Stomach smooth muscle (tissue), 2 donors: ENCODE results near the gene TMED6.

Source experiments
- H3K27ac ChIP-seq: one replicate; pipeline ENCODE4 v1.7.0; 2013; ENCODE audit warnings: mild to moderate bottlenecking, low read length, inconsistent platforms
- H3K27me3 ChIP-seq, 2 donors: one replicate each; pipeline ENCODE4 v1.7.0; 2013; ENCODE audit warnings: low read length in 2 of 2; ENCODE audit not compliant: insufficient read depth in 2 of 2, control insufficient read depth in 1 of 2
- H3K36me3 ChIP-seq, 2 donors: one replicate each; pipeline ENCODE4 v1.7.0; 2013; ENCODE audit warnings: low read length in 2 of 2; ENCODE audit not compliant: control insufficient read depth in 2 of 2, insufficient read depth in 2 of 2
- H3K4me1 ChIP-seq: one replicate; pipeline ENCODE4 v1.7.0; 2013; ENCODE audit warnings: low read length; ENCODE audit not compliant: control insufficient read depth, insufficient read depth
- H3K4me3 ChIP-seq, 2 donors: one replicate each; pipeline ENCODE4 v1.7.0; 2013; ENCODE audit warnings: low read length in 2 of 2
- H3K9ac ChIP-seq, 2 donors: one replicate each; pipeline ENCODE4 v1.7.0; 2013; ENCODE audit warnings: low read length in 2 of 2, mild to moderate bottlenecking in 1 of 2
- H3K9me3 ChIP-seq, 2 donors: one replicate each; pipeline ENCODE4 v1.7.0; 2013; ENCODE audit warnings: low read length in 2 of 2; ENCODE audit not compliant: control insufficient read depth in 2 of 2
- donor health status: healthy.
- donor health status: Pancreatic carcinoma.

The TMED6 gene

GRCh38 chr16:69378760-69379159 is 27.2 kb upstream of the TMED6 start:
- Histone ChIP-seq H3K9ac (no peak overlapping the region), H3K9me3 (no peaks in the 10 kb centered on the region), H3K27me3 (no peaks in the 10 kb centered on the region), H3K27ac (no peak overlapping the region), H3K36me3 (peaks cover 16 to 18% of the 10 kb centered on the region in 2 donors), H3K4me3 (no peak overlapping the region), H3K4me1 (no peaks in the 10 kb centered on the region)

GRCh38 chr16:69378036-69378435 is 26.4 kb upstream of the TMED6 start:
- H3K27ac ChIP-seq = no peak overlapping the region
- H3K36me3 ChIP-seq = peaks cover 19 to 23% of the 10 kb centered on the region in 2 donors
- no peaks in the 10 kb centered on the region for H3K9me3 ChIP-seq

GRCh38 chr16:69376393-69377059 is 24.9 kb upstream of the TMED6 start:
- Histone ChIP-seq H3K9me3 (no peaks in the 10 kb centered on the region), H3K36me3 (peaks cover 11 to 21% of the 10 kb centered on the region in 2 donors), H3K27me3 (no peaks in the 10 kb centered on the region), H3K9ac (no peak overlapping the region), H3K27ac (no peak overlapping the region), H3K4me3 (no peak overlapping the region), H3K4me1 (no peaks in the 10 kb centered on the region)

More at GRCh38 chr16:69378036-69378435, 26.4 kb upstream of the TMED6 start:
- H3K27me3 ChIP-seq = no peaks in the 10 kb centered on the region
- no peak overlapping the region for H3K9ac ChIP-seq
- H3K4me1 ChIP-seq = no peaks in the 10 kb centered on the region
- H3K4me3 ChIP-seq = no peak overlapping the region

GRCh38 chr16:69373019-69373418 is 21.4 kb upstream of the TMED6 start:
- no peaks in the 10 kb centered on the region for H3K9me3 ChIP-seq
- H3K36me3 ChIP-seq = peaks cover 24 to 38% of the 10 kb centered on the region in 2 donors
- H3K27ac ChIP-seq = no peak overlapping the region
- no peaks in the 10 kb centered on the region for H3K4me1 ChIP-seq
- no peak overlapping the region for H3K4me3 ChIP-seq
- no peak overlapping the region for H3K9ac ChIP-seq
- H3K27me3 ChIP-seq = no peaks in the 10 kb centered on the region

GRCh38 chr16:69371564-69371963 is 20.0 kb upstream of the TMED6 start:
- H3K9ac ChIP-seq = no peak overlapping the region
- H3K36me3 ChIP-seq = peaks cover 29 to 53% of the 10 kb centered on the region in 2 donors
- no peak overlapping the region for H3K27ac ChIP-seq
- no peak overlapping the region for H3K4me3 ChIP-seq
- no peaks in the 10 kb centered on the region for H3K9me3 ChIP-seq
- H3K4me1 ChIP-seq = no peaks in the 10 kb centered on the region
- no peaks in the 10 kb centered on the region for H3K27me3 ChIP-seq

GRCh38 chr16:69368866-69369265 is 17.3 kb upstream of the TMED6 start:
- Histone ChIP-seq H3K27ac (no peak overlapping the region), H3K9me3 (no peaks in the 10 kb centered on the region), H3K27me3 (no peaks in the 10 kb centered on the region), H3K9ac (no peak overlapping the region), H3K4me1 (no peaks in the 10 kb centered on the region), H3K36me3 (peaks cover 48 to 69% of the 10 kb centered on the region in 2 donors), H3K4me3 (no peak overlapping the region)

GRCh38 chr16:69367980-69368379 is 16.4 kb upstream of the TMED6 start:
- Histone ChIP-seq H3K27me3 (no peaks in the 10 kb centered on the region), H3K27ac (no peak overlapping the region), H3K4me3 (no peak overlapping the region), H3K9me3 (no peaks in the 10 kb centered on the region), H3K4me1 (no peaks in the 10 kb centered on the region), H3K9ac (no peak overlapping the region), H3K36me3 (peaks cover 42 to 65% of the 10 kb centered on the region in 2 donors)

GRCh38 chr16:69366431-69366830 is 14.8 kb upstream of the TMED6 start:
- H3K4me3 ChIP-seq = no peak overlapping the region
- no peak overlapping the region for H3K9ac ChIP-seq
- peaks cover 45 to 57% of the 10 kb centered on the region in 2 donors for H3K36me3 ChIP-seq
- H3K27ac ChIP-seq = no peak overlapping the region
- H3K27me3 ChIP-seq = no peaks in the 10 kb centered on the region
- no peaks in the 10 kb centered on the region for H3K9me3 ChIP-seq
- H3K4me1 ChIP-seq = no peaks in the 10 kb centered on the region

- no peak overlapping the region for H3K4me3 ChIP-seq
Measured at GRCh38 chr16:69365901-69366300, 14.3 kb upstream of the TMED6 start.

GRCh38 chr16:69364088-69364487 is 12.5 kb upstream of the TMED6 start:
- H3K4me3 ChIP-seq = no peak overlapping the region
- no peaks in the 10 kb centered on the region for H3K9me3 ChIP-seq
- no peak overlapping the region for H3K27ac ChIP-seq
- H3K4me1 ChIP-seq = no peaks in the 10 kb centered on the region
- no peaks in the 10 kb centered on the region for H3K27me3 ChIP-seq
- H3K9ac ChIP-seq = no peak overlapping the region
- peaks cover 35 to 45% of the 10 kb centered on the region in 2 donors for H3K36me3 ChIP-seq

More at GRCh38 chr16:69365901-69366300, 14.3 kb upstream of the TMED6 start:
- Histone ChIP-seq H3K27me3 (no peaks in the 10 kb centered on the region), H3K9me3 (no peaks in the 10 kb centered on the region), H3K4me1 (no peaks in the 10 kb centered on the region), H3K36me3 (peaks cover 48 to 58% of the 10 kb centered on the region in 2 donors), H3K27ac (no peak overlapping the region), H3K9ac (no peak overlapping the region)

GRCh38 chr16:69363281-69363717 is 11.7 kb upstream of the TMED6 start:
- Histone ChIP-seq H3K9me3 (no peaks in the 10 kb centered on the region), H3K36me3 (peaks cover 35 to 40% of the 10 kb centered on the region in 2 donors), H3K4me3 (no peak overlapping the region), H3K4me1 (no peaks in the 10 kb centered on the region), H3K9ac (no peak overlapping the region), H3K27me3 (no peaks in the 10 kb centered on the region), H3K27ac (no peak overlapping the region)
